Bone marrow (tissue), 2 donors: Measurements from ENCODE around the gene SCAMP5.
A peak's percentile ranks its signal among the peaks of the same experiment; 100 is the strongest.

ENCODE experiments used
- DNase-seq, 2 donors: peaks; one replicate each; lab custom pipeline; 2025; lab: John Stamatoyannopoulos, UW

Gene SCAMP5

DNA sequence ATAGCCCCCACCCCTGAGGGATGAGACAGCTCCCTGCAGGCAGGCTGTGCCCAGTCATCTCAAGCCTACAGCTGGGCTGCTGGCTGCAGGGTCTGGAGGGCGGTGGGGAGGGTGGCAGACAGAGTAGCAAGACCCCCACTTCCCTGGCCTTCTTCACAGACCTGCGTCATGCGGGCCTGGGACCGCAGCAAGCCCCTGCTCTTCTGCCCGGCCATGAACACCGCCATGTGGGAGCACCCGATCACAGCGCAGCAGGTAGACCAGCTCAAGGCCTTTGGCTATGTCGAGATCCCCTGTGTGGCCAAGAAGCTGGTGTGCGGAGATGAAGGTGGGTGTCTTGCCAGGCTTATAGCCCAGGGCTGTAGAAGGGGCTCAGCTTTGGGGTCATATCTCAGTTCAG is 53.0 kb downstream of the SCAMP5 start:
- no peak for DNase-seq

GRCh38 chr15:75049392-75049791 is 54.0 kb downstream of the SCAMP5 start:
- DNase-seq: no peak

- DNase-seq: no peak
These were observed 54.9 kb downstream of the SCAMP5 start for GRCh38 chr15:75050283-75050682.

GRCh38 chr15:75051191-75051608 is 55.8 kb downstream of the SCAMP5 start:
- DNase-seq: no peak

DNA sequence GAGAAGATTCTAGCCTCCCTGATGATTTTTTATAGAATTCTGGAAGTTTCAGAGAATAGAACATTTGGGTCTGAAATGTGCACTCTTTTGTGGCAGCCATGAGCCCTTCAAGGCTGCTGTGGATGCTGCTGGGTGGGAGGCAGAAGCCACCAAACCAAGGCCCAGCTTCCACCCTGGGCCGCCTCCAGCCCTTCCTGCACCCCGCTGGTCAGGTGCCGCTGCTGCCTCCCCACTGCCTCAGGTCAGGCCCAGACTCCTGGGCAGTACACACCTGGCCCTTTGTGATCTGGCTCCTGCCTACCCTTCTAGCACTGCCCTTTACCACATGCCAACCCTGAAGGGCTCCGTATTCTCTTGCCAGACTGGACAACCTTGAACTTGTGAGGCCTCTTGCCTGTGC is 56.3 kb downstream of the SCAMP5 start:
- no peak for DNase-seq

GRCh38 chr15:75052972-75053747 is 57.8 kb downstream of the SCAMP5 start:
- DNase-seq: no peak

- DNase-seq: no peak
These were observed 58.4 kb downstream of the SCAMP5 start for GRCh38 chr15:75053748-75054125.

GRCh38 chr15:75054172-75054897 is 59.0 kb downstream of the SCAMP5 start:
- DNase-seq: no peak

- DNase-seq: no peak
These were observed 60.7 kb downstream of the SCAMP5 start for GRCh38 chr15:75056036-75056435.

DNA sequence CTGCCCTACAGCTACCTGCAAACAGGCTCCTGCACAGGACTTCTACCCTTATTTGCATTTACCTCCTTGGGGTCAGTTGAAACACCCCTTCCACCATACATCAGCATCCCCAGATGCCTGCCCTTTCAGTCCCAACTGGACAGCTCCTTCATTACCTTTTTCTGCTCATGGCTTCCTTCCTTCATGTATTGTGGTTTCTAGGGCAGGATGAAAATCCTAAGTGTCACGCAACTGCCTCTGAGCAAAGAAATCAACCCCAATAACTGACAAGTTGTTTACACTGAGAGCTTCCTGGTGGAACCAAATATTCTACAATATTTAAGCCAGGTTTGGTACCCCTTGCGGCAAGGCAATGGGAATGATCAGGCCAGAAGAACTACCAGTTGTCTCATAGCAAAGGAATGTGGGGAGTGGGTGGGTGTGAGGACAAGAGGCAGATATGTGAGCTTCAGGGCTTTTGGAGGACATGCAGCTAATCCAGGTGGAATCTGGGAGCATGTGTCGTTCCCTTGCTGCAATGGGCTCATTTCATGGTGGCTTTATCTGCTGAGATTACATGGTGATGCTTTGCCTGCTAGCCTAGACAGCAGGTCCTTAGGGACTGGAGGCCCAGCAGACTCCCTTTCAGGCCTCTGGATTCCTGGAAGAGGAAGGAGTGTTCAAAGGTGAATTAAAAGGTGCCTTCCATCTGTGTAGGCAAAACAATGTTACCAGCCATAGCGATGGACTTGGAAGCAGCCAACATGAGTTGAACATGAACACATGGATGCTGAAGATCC is 63.0 kb downstream of the SCAMP5 start:
- no peak for DNase-seq

DNA sequence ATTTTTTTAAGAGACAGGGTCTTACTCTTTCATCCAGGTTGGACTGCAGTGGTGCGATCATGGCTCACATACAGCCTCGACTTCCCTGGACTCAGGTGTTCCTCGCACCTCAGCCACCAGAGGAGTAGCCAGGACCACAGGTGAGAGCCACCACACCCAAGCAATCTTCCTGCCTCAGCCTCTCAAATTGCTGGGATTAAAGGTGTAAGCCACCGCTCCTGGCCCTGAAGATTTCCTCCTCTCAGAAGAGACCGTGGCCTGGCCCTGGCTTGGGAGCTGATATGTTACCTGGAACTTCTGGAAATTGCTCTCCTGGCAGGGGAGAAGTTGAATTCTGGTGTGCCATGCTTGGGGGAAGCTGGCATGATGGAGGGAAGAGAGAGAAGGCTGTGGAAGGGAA is 64.2 kb downstream of the SCAMP5 start:
- DNase-seq: no peak

GRCh38 chr15:75061272-75061671 is 65.9 kb downstream of the SCAMP5 start:
- DNase-seq: no peak

DNA sequence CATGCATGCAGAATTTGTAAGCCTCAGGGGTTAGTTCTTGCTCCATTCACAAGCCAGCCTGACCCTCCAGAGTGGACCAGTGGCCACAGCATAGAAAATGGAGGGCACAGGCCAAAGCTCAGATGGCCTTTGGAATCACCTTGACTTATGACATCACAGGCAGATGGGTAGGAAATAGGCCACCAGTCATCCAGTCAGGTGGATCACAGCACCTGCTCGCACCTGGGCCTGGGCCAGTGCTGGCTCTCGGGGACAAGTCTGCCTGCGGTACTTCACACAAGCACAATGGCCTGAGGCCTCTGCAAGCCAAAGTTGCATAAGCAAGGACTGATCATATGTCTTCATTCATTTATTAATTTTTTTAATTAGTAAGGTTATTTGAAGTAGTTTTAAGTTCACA is 67.3 kb downstream of the SCAMP5 start:
- DNase-seq: no peak

- DNase-seq: no peak
These were observed 68.0 kb downstream of the SCAMP5 start for GRCh38 chr15:75063338-75063737.

GRCh38 chr15:75063889-75064288 is 68.5 kb downstream of the SCAMP5 start:
- no peak for DNase-seq

DNA sequence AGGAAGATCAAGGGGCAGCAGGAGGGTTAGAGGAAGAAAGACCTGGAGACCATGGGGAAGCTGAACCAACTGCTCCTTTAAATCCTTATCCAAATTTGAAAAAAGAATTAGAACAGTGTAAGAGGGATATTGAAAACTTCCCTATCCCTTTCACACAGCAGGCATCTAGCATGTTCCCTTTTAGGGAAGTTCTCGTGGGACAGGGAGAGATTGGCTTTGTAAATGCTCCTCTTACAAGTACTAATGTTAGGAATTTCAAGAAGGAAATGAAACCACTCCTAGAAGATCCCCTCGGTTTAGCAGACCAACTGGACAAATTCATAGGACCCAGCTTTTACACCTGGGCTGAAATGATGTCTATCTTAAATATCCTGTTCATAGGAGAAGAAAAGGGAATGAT is 69.5 kb downstream of the SCAMP5 start:
- DNase-seq: no peak

DNA sequence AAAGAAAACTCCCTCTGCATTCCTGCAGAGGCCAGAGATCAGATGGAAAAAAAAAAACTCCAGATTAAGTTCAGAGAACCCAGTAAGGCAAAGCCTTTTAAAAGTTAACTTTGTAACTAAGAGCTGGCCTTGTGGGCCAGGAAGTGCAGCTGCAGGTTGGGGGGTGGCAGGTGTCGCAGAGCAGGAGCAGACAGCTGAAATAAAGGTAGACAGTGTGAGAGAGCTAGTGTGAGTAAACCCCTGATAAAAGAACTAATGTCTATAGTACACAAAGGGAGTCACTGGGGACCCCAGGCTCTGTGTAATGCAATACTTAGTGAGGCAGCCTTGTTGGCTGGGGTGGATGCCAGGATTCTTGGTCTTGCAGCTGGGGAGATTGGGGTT is 70.1 kb downstream of the SCAMP5 start:
- no peak for DNase-seq

- no peak for DNase-seq
These were observed 70.6 kb downstream of the SCAMP5 start for GRCh38 chr15:75065851-75066509.

GRCh38 chr15:75067123-75067830 is 71.9 kb downstream of the SCAMP5 start:
- peak in 1 of 2 donors; percentile 28 for DNase-seq

DNA sequence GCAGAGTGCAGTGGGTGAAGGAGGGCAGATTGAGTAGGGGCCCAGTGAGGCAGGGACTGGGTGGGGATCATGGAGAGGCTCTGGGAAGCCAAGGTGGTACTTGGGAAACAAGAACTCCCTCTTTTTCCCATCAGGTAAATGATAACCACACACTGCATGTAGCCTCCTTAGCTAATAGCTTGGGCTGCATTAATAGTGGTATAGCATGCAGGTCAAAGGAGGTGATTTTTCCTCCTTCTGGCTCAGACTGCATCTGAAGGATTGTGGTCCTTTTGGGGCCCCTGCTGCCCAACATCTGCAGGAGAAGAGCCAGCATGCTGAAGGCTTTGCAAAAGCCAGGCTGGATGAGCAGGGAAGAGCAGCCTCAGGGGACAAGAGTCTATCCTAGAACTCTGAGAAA is 73.4 kb downstream of the SCAMP5 start:
- DNase-seq: no peak

DNA sequence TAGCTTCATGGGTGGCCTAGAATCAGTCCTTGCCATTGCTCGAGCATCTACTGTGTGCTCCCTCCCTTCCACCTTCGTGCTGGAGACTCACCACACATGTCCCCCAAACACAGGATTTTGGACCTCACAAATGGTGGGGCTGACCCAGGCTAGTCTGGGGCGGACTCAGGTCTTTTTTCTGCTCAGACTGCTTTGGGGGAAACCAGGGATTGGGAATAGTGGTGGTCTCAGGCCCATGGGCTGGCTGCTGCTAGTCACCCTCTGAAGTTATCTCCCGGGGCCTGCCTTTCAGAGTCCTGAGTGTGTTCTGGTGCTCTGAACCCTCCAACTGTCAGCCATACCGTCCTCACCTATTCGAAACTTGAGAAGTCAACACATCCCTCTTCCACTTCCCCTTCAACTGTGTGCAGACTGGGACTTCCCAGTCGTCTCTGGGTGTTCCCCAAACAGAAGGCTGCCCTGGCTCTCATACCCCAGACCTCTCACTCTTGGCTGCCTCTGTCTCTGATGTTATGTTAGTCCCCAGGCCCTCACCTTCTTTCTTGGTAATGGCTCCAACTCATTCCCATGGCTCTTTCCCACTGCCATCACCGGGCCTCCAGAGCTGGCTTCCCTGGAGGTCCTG is 74.0 kb downstream of the SCAMP5 start:
- peak; percentile 25 to 74 for DNase-seq
